Measurements from ENCODE around the gene LCN9. TPM values are rescaled to one million over a fixed set of nuclear protein-coding genes. Genes with fewer than 3 reads are reported as not detected.

Gene LCN9
- total and polyA plus RNA-seq, 2 of the 4 experiments (the other 2 are of a cell fraction): not detected

- Histone ChIP-seq H2BK120ac (ENCODE audit: low read depth, low read length) (no peak overlapping the region), H3K27me3 (ENCODE audit: control insufficient read depth, insufficient read depth, low read length) (no peaks in the 10 kb centered on the region; the same call in 1 of the 2 replicates), H3K4me1 (ENCODE audit: control insufficient read depth, insufficient read depth, low read length) (no peaks in the 10 kb centered on the region), H3K9me3 (ENCODE audit: control insufficient read depth, insufficient read depth, low read length) (no peaks in the 10 kb centered on the region), H2AK9ac (replicated peaks; ENCODE audit: low read depth, low read length, poor library complexity) (no peak overlapping the region), H3K18ac (ENCODE audit: low read depth, low read length) (no peak overlapping the region), H2BK15ac (ENCODE audit: low read depth, low read length) (no peak overlapping the region), H3K27ac (ENCODE audit: insufficient read depth, low read length) (no peak overlapping the region), H2AFZ (replicated peaks; ENCODE audit: low read length, poor library complexity) (no peak overlapping the region), H2AK5ac (ENCODE audit: low read depth, low read length) (no peak overlapping the region), H3K36me3 (ENCODE audit: control insufficient read depth, insufficient read depth, low read length) (no peaks in the 10 kb centered on the region), H3K4me3 (ENCODE audit: insufficient read depth, low read depth, low read length) (no peak overlapping the region), H3K9ac (ENCODE audit: low read depth, low read length) (no peak overlapping the region), H3K14ac (replicated peaks; ENCODE audit: low read depth, low read length) (no peak overlapping the region), H3K4ac (ENCODE audit: low read depth, low read length) (no peak overlapping the region), H3K23ac (ENCODE audit: low read depth, low read length) (no peak overlapping the region), H3K4me2 (ENCODE audit: low read depth, low read length) (no peak overlapping the region), H4K91ac (ENCODE audit: insufficient read depth, low read depth, low read length) (no peak overlapping the region), H4K8ac (ENCODE audit: low read depth in 2 of 2, low read length in 2 of 2) (no peak overlapping the region), H4K20me1 (ENCODE audit: insufficient read depth, low read length) (no peaks in the 10 kb centered on the region), H2BK20ac (ENCODE audit: low read depth, low read length) (no peak overlapping the region), H3K79me1 (ENCODE audit: low read depth in 1 of 2, low read length in 2 of 2) (no peaks in the 10 kb centered on the region), H4K5ac (ENCODE audit: low read depth, low read length) (no peak overlapping the region), H3K9me1 (ENCODE audit: insufficient read depth, low read length) (no peaks in the 10 kb centered on the region), H2BK5ac (ENCODE audit: low read depth, low read length, poor library complexity, severe bottlenecking) (no peak overlapping the region), H3K56ac (ENCODE audit: extremely low read depth, insufficient read depth, low read length) (no peak overlapping the region)
- no peak for TF ChIP-seq RAD21 (IDR thresholded peaks at IDR 0.05; ENCODE audit: low read length)
- in situ Hi-C loops (cut with MboI; ENCODE audit: low sequenced_read_pairs): no loop called here
- ATAC-seq (ENCODE audit: low read depth) (no peak), DNase-seq (no peak)
- dilution Hi-C loops (cut with HindIII; ENCODE audit: low sequenced_read_pairs, unreplicated experiment): no loop called here
- ChIA-PET CTCF (no interaction called here), POLR2A (ENCODE audit: unreplicated experiment) (no interaction called here)
- 40% methylated on average over 1 of the region's 5 CpGs; no CpG with 5 or more reads in 1 of the 2 experiments for WGBS, 2 experiments (ENCODE audit: extremely low coverage in 2 of 2, insufficient read length in 1 of 2)
- no TSS peak for BruUV-seq (replicated peaks)
- intact Hi-C loops (cut with micrococcal nuclease): no loop called here
Observed at GRCh38 chr9:135681161-135681560, 18.1 kb downstream of the LCN9 start.
